Measurements from ENCODE around the gene EEF1E1. TPM values are rescaled to one million over a fixed set of nuclear protein-coding genes. Genes with fewer than 3 reads are reported as not detected.
A peak's percentile ranks its signal among the peaks of the same experiment; 100 is the strongest.
"Not testable (repeated sequence)": the region's sequence is repeated elsewhere in the genome, so short reads cannot be mapped to it uniquely, and the experiment has no call there.

EEF1E1 gene
- total RNA-seq, 1 donor from 2014 or later: 7.8 TPM

- Histone ChIP-seq H3K9ac (ENCODE audit: low read depth in 1 of 3, low read length in 3 of 3) (no peak overlapping the region), H3K9me3 (ENCODE audit: control insufficient read depth in 3 of 3, low read length in 3 of 3) (no peaks in the 10 kb centered on the region), H3K4me1 (ENCODE audit: control insufficient read depth in 3 of 3, insufficient read depth in 3 of 3, low read length in 3 of 3) (no peaks in the 10 kb centered on the region), H3K4me3 (ENCODE audit: low read length in 3 of 3) (no peak overlapping the region), H3K27me3 (ENCODE audit: control insufficient read depth in 3 of 3, insufficient read depth in 3 of 3, low read length in 3 of 3) (no peaks in the 10 kb centered on the region), H3K36me3 (ENCODE audit: control insufficient read depth in 3 of 3, insufficient read depth in 3 of 3, low read length in 3 of 3) (peaks cover 0 to 2% (median 0%) of the 10 kb centered on the region in 3 donors), H3K27ac (ENCODE audit: low read depth, low read length) (peak overlapping the region; percentile 59)
These were observed 54.6 kb downstream of the EEF1E1 start for GRCh38 chr6:8047541-8048292.

- not testable (repeated sequence) for H3K4me3 ChIP-seq (ENCODE audit: low read length in 3 of 3); H3K9me3 ChIP-seq (ENCODE audit: control insufficient read depth in 3 of 3, low read length in 3 of 3); H3K9ac ChIP-seq (ENCODE audit: low read depth in 1 of 3, low read length in 3 of 3); H3K4me1 ChIP-seq (ENCODE audit: control insufficient read depth in 3 of 3, insufficient read depth in 3 of 3, low read length in 3 of 3); H3K27ac ChIP-seq (ENCODE audit: low read depth, low read length); H3K36me3 ChIP-seq (ENCODE audit: control insufficient read depth in 3 of 3, insufficient read depth in 3 of 3, low read length in 3 of 3); H3K27me3 ChIP-seq (ENCODE audit: control insufficient read depth in 3 of 3, insufficient read depth in 3 of 3, low read length in 3 of 3)
These were observed 56.6 kb downstream of the EEF1E1 start for GRCh38 chr6:8045769-8046168.

GRCh38 chr6:8043221-8043620 is 59.1 kb downstream of the EEF1E1 start:
- Histone ChIP-seq H3K27me3 (ENCODE audit: control insufficient read depth in 3 of 3, insufficient read depth in 3 of 3, low read length in 3 of 3) (no peaks in the 10 kb centered on the region), H3K9ac (ENCODE audit: low read depth in 1 of 3, low read length in 3 of 3) (no peak overlapping the region), H3K9me3 (ENCODE audit: control insufficient read depth in 3 of 3, low read length in 3 of 3) (no peaks in the 10 kb centered on the region), H3K27ac (ENCODE audit: low read depth, low read length) (no peak overlapping the region), H3K36me3 (ENCODE audit: control insufficient read depth in 3 of 3, insufficient read depth in 3 of 3, low read length in 3 of 3) (peaks cover 2 to 7% (median 5%) of the 10 kb centered on the region in 3 donors), H3K4me3 (ENCODE audit: low read length in 3 of 3) (no peak overlapping the region), H3K4me1 (ENCODE audit: control insufficient read depth in 3 of 3, insufficient read depth in 3 of 3, low read length in 3 of 3) (no peaks in the 10 kb centered on the region)

GRCh38 chr6:8041913-8042583 is 60.3 kb downstream of the EEF1E1 start:
- Histone ChIP-seq H3K9me3 (ENCODE audit: control insufficient read depth in 3 of 3, low read length in 3 of 3) (no peaks in the 10 kb centered on the region), H3K27ac (ENCODE audit: low read depth, low read length) (peak overlapping the region; percentile 21), H3K4me3 (ENCODE audit: low read length in 3 of 3) (no peak overlapping the region), H3K4me1 (ENCODE audit: control insufficient read depth in 3 of 3, insufficient read depth in 3 of 3, low read length in 3 of 3) (no peaks in the 10 kb centered on the region), H3K27me3 (ENCODE audit: control insufficient read depth in 3 of 3, insufficient read depth in 3 of 3, low read length in 3 of 3) (no peaks in the 10 kb centered on the region), H3K36me3 (ENCODE audit: control insufficient read depth in 3 of 3, insufficient read depth in 3 of 3, low read length in 3 of 3) (peaks cover 2 to 7% (median 5%) of the 10 kb centered on the region in 3 donors), H3K9ac (ENCODE audit: low read depth in 1 of 3, low read length in 3 of 3) (no peak overlapping the region)

GRCh38 chr6:8034107-8034506 is 68.2 kb downstream of the EEF1E1 start:
- H3K36me3 ChIP-seq (ENCODE audit: control insufficient read depth in 3 of 3, insufficient read depth in 3 of 3, low read length in 3 of 3); H3K27ac ChIP-seq (ENCODE audit: low read depth, low read length); H3K4me3 ChIP-seq (ENCODE audit: low read length in 3 of 3); H3K9me3 ChIP-seq (ENCODE audit: control insufficient read depth in 3 of 3, low read length in 3 of 3); H3K27me3 ChIP-seq (ENCODE audit: control insufficient read depth in 3 of 3, insufficient read depth in 3 of 3, low read length in 3 of 3); H3K9ac ChIP-seq (ENCODE audit: low read depth in 1 of 3, low read length in 3 of 3); H3K4me1 ChIP-seq (ENCODE audit: control insufficient read depth in 3 of 3, insufficient read depth in 3 of 3, low read length in 3 of 3): not testable (repeated sequence)

GRCh38 chr6:8030920-8031319 is 71.4 kb downstream of the EEF1E1 start:
- Histone ChIP-seq H3K27ac (ENCODE audit: low read depth, low read length) (no peak overlapping the region), H3K27me3 (ENCODE audit: control insufficient read depth in 3 of 3, insufficient read depth in 3 of 3, low read length in 3 of 3) (no peaks in the 10 kb centered on the region), H3K9me3 (ENCODE audit: control insufficient read depth in 3 of 3, low read length in 3 of 3) (no peaks in the 10 kb centered on the region), H3K9ac (ENCODE audit: low read depth in 1 of 3, low read length in 3 of 3) (no peak overlapping the region), H3K4me1 (ENCODE audit: control insufficient read depth in 3 of 3, insufficient read depth in 3 of 3, low read length in 3 of 3) (peaks cover 6 to 11% (median 8%) of the 10 kb centered on the region in 3 donors), H3K36me3 (ENCODE audit: control insufficient read depth in 3 of 3, insufficient read depth in 3 of 3, low read length in 3 of 3) (peaks cover 0 to 3% (median 0%) of the 10 kb centered on the region in 3 donors), H3K4me3 (ENCODE audit: low read length in 3 of 3) (no peak overlapping the region)

Other genes starting within 250 kb of the EEF1E1 start
- 118 TPM for gene TXNDC5, start 191.8 kb downstream of the EEF1E1 start, total RNA-seq
- gene BLOC1S5, start 38.2 kb downstream of the EEF1E1 start, total RNA-seq: 14.1 TPM